H1 (cell line): ENCODE data around the gene EMP2. TPM values are rescaled to one million over a fixed set of nuclear protein-coding genes. Genes with fewer than 3 reads are reported as not detected.

Experiments
- CTCF ChIA-PET: fragments of 300-600 bp; sonication (Branson Sonifier 250); formaldehyde crosslinking; loops from one replicate; lab custom pipeline; 2021; ENCODE audit not compliant: partially characterized antibody; lab: Charles Lee
- POLR2A ChIA-PET: fragments of 300-600 bp; sonication (Branson Sonifier 250); formaldehyde crosslinking; loops from one replicate; lab custom pipeline; 2021; ENCODE audit warnings: inconsistent platforms; ENCODE audit not compliant: partially characterized antibody; lab: Charles Lee
- DNase-seq, 2 experiments: peaks; one replicate each; pipeline versions ENCODE4 v3.0.0 to v3.0.0-alpha.2; 2010 to 2022; ENCODE audit warnings: low spot score in 2 of 2, low read depth in 1 of 2, mixed read lengths in 1 of 2
- FAIRE-seq: peaks from 2 replicates; lab custom pipeline; 2011; peaks lifted over from hg19 to GRCh38; lab: Jason Lieb, UNC
- H2AFZ ChIP-seq: 2 replicates; pipeline ENCODE4 v1.8.1; 2012; ENCODE audit warnings: low read length, inconsistent platforms
- H2AK5ac ChIP-seq: 2 replicates; pipeline ENCODE4 v1.6.1; 2013; ENCODE audit warnings: low read depth, low read length
- H2BK120ac ChIP-seq: replicated peaks from 2 replicates; pipeline ENCODE3; 2013; ENCODE audit warnings: low read depth, low read length, inconsistent platforms
- H2BK12ac ChIP-seq: 2 replicates; pipeline ENCODE4 v1.6.1; 2013; ENCODE audit warnings: low read depth, low read length
- H2BK15ac ChIP-seq: 2 replicates; pipeline ENCODE4 v1.6.1; 2013; ENCODE audit warnings: low read length
- H2BK20ac ChIP-seq: 2 replicates; pipeline ENCODE4 v1.6.1; 2013; ENCODE audit warnings: low read length
- H2BK5ac ChIP-seq: 2 replicates; pipeline ENCODE4 v1.6.1; 2013; ENCODE audit warnings: low read depth, low read length
- H3K14ac ChIP-seq: 2 replicates; pipeline ENCODE4 v1.6.1; 2013; ENCODE audit warnings: inconsistent platforms; ENCODE audit not compliant: insufficient read length
- H3K18ac ChIP-seq: 2 replicates; pipeline ENCODE4 v1.6.1; 2013; ENCODE audit warnings: low read length; ENCODE audit errors: extremely low read depth
- H3K23ac ChIP-seq: 2 replicates; pipeline ENCODE4 v1.6.1; 2013; ENCODE audit warnings: inconsistent platforms; ENCODE audit not compliant: insufficient read length
- H3K23me2 ChIP-seq: 2 replicates; pipeline ENCODE4 v1.6.1; 2013; ENCODE audit warnings: low read depth, low read length
- H3K27ac ChIP-seq: 2 replicates; pipeline ENCODE4 v1.6.1; 2011; ENCODE audit warnings: low read depth, low read length, inconsistent platforms
- H3K27me3 ChIP-seq, 4 experiments: replicated peaks in 1 of 4; 1 replicate in 1 of 4; 2 replicates in 3 of 4; pipeline versions ENCODE4 v1.6.1 to v1.8.1; 2011 to 2013; ENCODE audit warnings: low read length in 3 of 4, mild to moderate bottlenecking in 3 of 4, inconsistent platforms in 2 of 4, mixed read lengths in 2 of 4, moderate library complexity in 1 of 4; ENCODE audit not compliant: control insufficient read depth in 3 of 4, insufficient read depth in 3 of 4; ENCODE audit errors: extremely low read depth in 1 of 4
- H3K36me3 ChIP-seq, 4 experiments: 2 replicates each; pipeline versions ENCODE4 v1.6.1 to v1.8.1; 2011 to 2013; ENCODE audit warnings: mild to moderate bottlenecking in 4 of 4, low read length in 3 of 4, moderate library complexity in 2 of 4, control low read depth in 1 of 4, inconsistent platforms in 1 of 4; ENCODE audit not compliant: insufficient read depth in 4 of 4, control insufficient read depth in 2 of 4
- H3K4ac ChIP-seq: replicated peaks from 2 replicates; pipeline ENCODE3; 2013; ENCODE audit warnings: low read length, low read depth, mixed read lengths, inconsistent platforms; ENCODE audit not compliant: insufficient read length
- H3K4me1 ChIP-seq, 4 experiments: replicated peaks in 1 of 4; 1 replicate in 1 of 4; 2 replicates in 3 of 4; pipeline versions ENCODE4 v1.6.1 to v1.8.1; 2011 to 2013; ENCODE audit warnings: low read length in 3 of 4, inconsistent platforms in 2 of 4, mixed read lengths in 1 of 4; ENCODE audit not compliant: insufficient read depth in 4 of 4, control insufficient read depth in 3 of 4
- H3K4me2 ChIP-seq, 2 experiments: 2 replicates each; pipeline versions ENCODE4 v1.6.1 to v1.8.1; 2011 to 2013; ENCODE audit warnings: low read depth in 2 of 2, low read length in 2 of 2, control low read depth in 1 of 2, inconsistent platforms in 1 of 2, mild to moderate bottlenecking in 1 of 2; ENCODE audit not compliant: insufficient read depth in 1 of 2
- H3K4me3 ChIP-seq, 4 experiments: fragments of 200-600, 300-600 bp in 1 of 4; sonication (generic), shearing (Covaris generic), sonication (Bioruptor Twin) in 1 of 4; 2 replicates each; pipeline versions ENCODE4 v1.5.1 to v1.8.1; 2011 to 2016; ENCODE audit warnings: low read length in 4 of 4, low read depth in 3 of 4, control low read depth in 2 of 4, inconsistent platforms in 2 of 4, mild to moderate bottlenecking in 2 of 4, mixed read lengths in 1 of 4, moderate library complexity in 1 of 4; ENCODE audit not compliant: insufficient read depth in 2 of 4; ENCODE audit errors: extremely low read depth in 1 of 4
- H3K56ac ChIP-seq: replicated peaks from 2 replicates; pipeline ENCODE3; 2013; ENCODE audit warnings: low read depth, mild to moderate bottlenecking, mixed read lengths, low read length, inconsistent platforms; ENCODE audit not compliant: insufficient read length
- H3K79me1 ChIP-seq: 2 replicates; pipeline ENCODE4 v1.6.1; 2013; ENCODE audit warnings: low read depth, low read length, control low read depth
- H3K79me2 ChIP-seq, 2 experiments: 2 replicates each; pipeline versions ENCODE4 v1.6.1 to v1.8.1; 2012 to 2013; ENCODE audit warnings: low read length in 2 of 2, mild to moderate bottlenecking in 2 of 2, inconsistent platforms in 1 of 2; ENCODE audit not compliant: insufficient read depth in 2 of 2, control insufficient read depth in 1 of 2
- H3K9ac ChIP-seq, 4 experiments: replicated peaks in 1 of 4; 1 replicate in 1 of 4; 2 replicates in 3 of 4; pipeline versions ENCODE4 v1.6.1 to v1.8.1; 2011 to 2013; ENCODE audit warnings: low read depth in 3 of 4, low read length in 3 of 4, control low read depth in 2 of 4, mild to moderate bottlenecking in 2 of 4, moderate library complexity in 2 of 4, inconsistent platforms in 1 of 4; ENCODE audit errors: extremely low read depth in 1 of 4
- H3K9me3 ChIP-seq, 2 experiments: 2 replicates each; pipeline versions ENCODE4 v1.6.1 to v1.8.1; 2012 to 2013; ENCODE audit warnings: mild to moderate bottlenecking in 2 of 2, moderate library complexity in 2 of 2, control low read depth in 1 of 2, inconsistent platforms in 1 of 2, low read depth in 1 of 2, low read length in 1 of 2, mixed read lengths in 1 of 2; ENCODE audit not compliant: insufficient read depth in 2 of 2
- H4K20me1 ChIP-seq, 2 experiments: replicated peaks in 1 of 2; 2 replicates each; pipeline versions ENCODE3 to v1.8.1; 2011 to 2013; ENCODE audit warnings: inconsistent platforms in 2 of 2, low read length in 2 of 2, mild to moderate bottlenecking in 1 of 2; ENCODE audit not compliant: insufficient read depth in 2 of 2, control insufficient read depth in 1 of 2
- H4K5ac ChIP-seq: 2 replicates; pipeline ENCODE4 v1.6.1; 2013; ENCODE audit warnings: low read length, low read depth, mixed read lengths, inconsistent platforms; ENCODE audit not compliant: insufficient read length
- H4K8ac ChIP-seq: 2 replicates; pipeline ENCODE4 v1.8.0; 2013; ENCODE audit warnings: mild to moderate bottlenecking, moderate library complexity, low read length, inconsistent platforms; ENCODE audit not compliant: insufficient read depth; ENCODE audit errors: extremely low read depth
- H4K91ac ChIP-seq: replicated peaks from 2 replicates; pipeline ENCODE3; 2013; ENCODE audit warnings: low read length, mixed read lengths, inconsistent platforms; ENCODE audit not compliant: insufficient read length
- POLR2A ChIP-seq, 2 experiments: IDR thresholded peaks; 1 replicate in 1 of 2; 2 replicates in 1 of 2; pipeline ENCODE4 v1.6.1; 2011; ENCODE audit warnings: low read depth in 2 of 2, low read length in 2 of 2, mild to moderate bottlenecking in 2 of 2; ENCODE audit errors: control extremely low read depth in 1 of 2
- YY1 ChIP-seq: IDR thresholded peaks from 2 replicates; pipeline ENCODE4 v1.6.1; 2011; ENCODE audit warnings: low read depth, mild to moderate bottlenecking, low read length
- WGBS, 2 experiments: shearing (Covaris generic) in 1 of 2; methylation state at CpG; one replicate each; pipeline versions ENCODE4 v1.1.6 to v1.1.7; 2013 to 2015; ENCODE audit warnings: low lambda C conversion rate in 2 of 2, mixed read lengths in 2 of 2, inconsistent platforms in 1 of 2, low coverage in 1 of 2, missing lambda C conversion rate in 1 of 2; ENCODE audit not compliant: insufficient replicate concordance in 2 of 2, insufficient coverage in 1 of 2, insufficient read length in 1 of 2; ENCODE audit errors: extremely low coverage in 1 of 2, missing lambda C conversion rate in 1 of 2; 5-methylcytosine and 5-hydroxymethylcytosine counted together
- polyA plus RNA-seq, 7 experiments: library from polyadenylated mRNA; depleted of rRNA in 3 of 7; stranded (reverse) in 5 of 7; unstranded in 2 of 7; fragments of >200 nt in 5 of 7; fragments of 200-250 nt in 2 of 7; gene quantifications; 1 replicate in 5 of 7; 2 replicates in 1 of 7; 4 replicates in 1 of 7; pipeline versions ENCODE4 v1.2.1 to v1.2.3, GENCODE V29; 2011 to 2013; ENCODE audit warnings: missing spikeins in 2 of 7, mixed read lengths in 2 of 7
- total RNA-seq: library from RNA; stranded (reverse); fragmentation: NEBNext Ultra II Directional; extraction: Animal tissue kit (Norgen Biotek cat#: 25700); gene quantifications from 2 replicates; pipeline ENCODE4 v1.2.1, GENCODE V29; 2021

EMP2 gene
- total and polyA plus RNA-seq, 2 of the 8 experiments (the other 6 are each of a cell fraction or from before 2014, with no cell fraction given), result 22.6 to 23.3 TPM

DNA sequence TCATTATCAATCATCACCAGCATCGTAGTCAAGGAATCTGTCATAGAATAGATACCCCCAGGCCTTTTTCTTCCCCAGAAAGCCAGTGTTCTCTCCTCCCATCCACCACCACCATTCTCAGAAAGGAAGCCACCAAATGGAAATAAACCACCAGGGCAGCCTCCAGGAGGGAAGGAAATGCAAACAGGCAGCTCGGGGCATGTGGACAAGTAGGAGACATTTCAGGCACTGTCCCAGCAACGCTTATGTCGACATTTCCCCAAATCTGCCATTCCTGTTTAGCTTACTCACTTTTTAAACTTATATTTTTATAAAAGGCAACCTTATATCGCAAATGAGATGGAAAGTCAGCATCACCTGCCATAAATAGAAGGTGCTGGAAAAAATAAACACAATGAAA lies 15.8 kb downstream of the EMP2 start:
- no peaks in the 10 kb centered on the region for H4K20me1 ChIP-seq

More for the DNA sequence above, 15.8 kb downstream of the EMP2 start:
- Histone ChIP-seq H3K9me3 (peaks cover 6 to 12% of the 10 kb centered on the region in 2 experiments; a peak in 3 of 4 replicates), H2BK20ac (no peak overlapping the region), H3K4me2 (no peak overlapping the region), H3K9ac (no peak overlapping the region), H3K27ac (no peak overlapping the region), H2AK5ac (no peak overlapping the region), H3K4me1 (peaks cover 0 to 4% (median 0%) of the 10 kb centered on the region in 4 experiments; a peak in 1 of 7 replicates), H3K4me3 (no peak overlapping the region), H3K14ac (no peak overlapping the region), H2BK15ac (no peak overlapping the region), H3K27me3 (no peaks in the 10 kb centered on the region), H3K23ac (no peak overlapping the region), H2BK5ac (no peak overlapping the region), H3K4ac (no peak overlapping the region), H3K79me2 (no peaks in the 10 kb centered on the region; a peak in 1 of 4 replicates), H3K56ac (no peak overlapping the region), H4K5ac (no peak overlapping the region), H2AFZ (no peak overlapping the region), H3K79me1 (no peaks in the 10 kb centered on the region; the same call in none of the 2 replicates), H4K91ac (no peak overlapping the region), H2BK12ac (no peak overlapping the region), H2BK120ac (no peak overlapping the region), H4K8ac (no peak overlapping the region), H3K18ac (no peak overlapping the region), H3K36me3 (no peaks in the 10 kb centered on the region), H3K23me2 (no peaks in the 10 kb centered on the region)
- TF ChIP-seq YY1 (no peak), POLR2A (IDR thresholded peaks at IDR 0.05; ENCODE audit: control extremely low read depth in 1 of 2, low read depth in 2 of 2, low read length in 2 of 2) (no peak)
- ChIA-PET POLR2A (no interaction called here), CTCF (interaction anchor here (0.6 to 2.0 kb wide), 3 partner anchors 12 to 384 kb away, joined by 3 to 6 read pairs (median 5); no protein-coding TSS in a partner anchor)
- FAIRE-seq (no peak), DNase-seq (no peak)
- WGBS, 2 experiments, result 81% methylated on average over 5 of the region's 5 CpGs; no CpG with 5 or more reads in 1 of the 2 experiments
